Keratinocyte (primary cell): ENCODE measurements around the gene SURF1.

Source experiments
- EZH2 ChIP-seq: IDR thresholded peaks from one replicate; pipeline ENCODE4 v1.6.1; 2012; ENCODE audit warnings: inconsistent platforms, mild to moderate bottlenecking, low read length, moderate library complexity
- TF ChIP-seq, protein P1 (sequence below), 3 experiments: IDR thresholded peaks in 1 of 3; conservative IDR thresholded peaks in 1 of 3; optimal IDR thresholded peaks in 1 of 3; 2 replicates in 2 of 3; 3 replicates in 1 of 3; pipeline versions ENCODE3 to v1.5.1; 2011; ENCODE audit warnings: low read length in 3 of 3, mild to moderate bottlenecking in 3 of 3, moderate library complexity in 2 of 3, control low read depth in 1 of 3, inconsistent platforms in 1 of 3; ENCODE audit not compliant: insufficient read depth in 2 of 3; ENCODE audit errors: extremely low read depth in 1 of 3

DNA sequence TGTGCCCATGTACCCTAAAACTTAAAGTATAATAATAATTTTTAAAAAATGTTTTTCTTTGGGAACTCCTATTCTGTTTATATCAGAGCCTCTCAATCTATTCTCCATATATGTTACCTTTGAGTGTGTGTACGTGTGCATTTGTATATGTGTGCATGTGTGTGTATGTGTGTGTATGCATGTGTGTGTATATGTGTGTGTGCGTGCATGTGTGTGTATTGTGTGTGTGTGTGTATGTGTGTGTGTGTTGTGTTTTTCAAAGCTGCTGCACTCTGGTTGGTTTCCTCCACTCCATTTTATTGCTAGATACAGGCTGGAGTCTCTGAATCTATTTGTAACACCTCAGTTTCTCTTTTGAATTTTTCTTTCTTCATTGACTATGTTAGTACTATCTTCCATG lies 40.3 kb downstream of the SURF1 start:
- TF ChIP-seq, protein P1, sequence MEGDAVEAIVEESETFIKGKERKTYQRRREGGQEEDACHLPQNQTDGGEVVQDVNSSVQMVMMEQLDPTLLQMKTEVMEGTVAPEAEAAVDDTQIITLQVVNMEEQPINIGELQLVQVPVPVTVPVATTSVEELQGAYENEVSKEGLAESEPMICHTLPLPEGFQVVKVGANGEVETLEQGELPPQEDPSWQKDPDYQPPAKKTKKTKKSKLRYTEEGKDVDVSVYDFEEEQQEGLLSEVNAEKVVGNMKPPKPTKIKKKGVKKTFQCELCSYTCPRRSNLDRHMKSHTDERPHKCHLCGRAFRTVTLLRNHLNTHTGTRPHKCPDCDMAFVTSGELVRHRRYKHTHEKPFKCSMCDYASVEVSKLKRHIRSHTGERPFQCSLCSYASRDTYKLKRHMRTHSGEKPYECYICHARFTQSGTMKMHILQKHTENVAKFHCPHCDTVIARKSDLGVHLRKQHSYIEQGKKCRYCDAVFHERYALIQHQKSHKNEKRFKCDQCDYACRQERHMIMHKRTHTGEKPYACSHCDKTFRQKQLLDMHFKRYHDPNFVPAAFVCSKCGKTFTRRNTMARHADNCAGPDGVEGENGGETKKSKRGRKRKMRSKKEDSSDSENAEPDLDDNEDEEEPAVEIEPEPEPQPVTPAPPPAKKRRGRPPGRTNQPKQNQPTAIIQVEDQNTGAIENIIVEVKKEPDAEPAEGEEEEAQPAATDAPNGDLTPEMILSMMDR (optimal IDR thresholded peaks at IDR 0.05 in 1 of 3, IDR thresholded peaks at IDR 0.05 in 1 of 3, conservative IDR thresholded peaks at IDR 0.05 in 1 of 3; ENCODE audit: extremely low read depth in 1 of 3, insufficient read depth in 2 of 3, low read length in 3 of 3), result no peak
- no peak for TF ChIP-seq EZH2
